ENCODE results near the gene CTNNBL1. TPM values are rescaled to one million over a fixed set of nuclear protein-coding genes. Genes with fewer than 3 reads are reported as not detected.

CTNNBL1 gene
- total RNA-seq, 1 experiment from 2014 or later = 45.2 TPM

DNA sequence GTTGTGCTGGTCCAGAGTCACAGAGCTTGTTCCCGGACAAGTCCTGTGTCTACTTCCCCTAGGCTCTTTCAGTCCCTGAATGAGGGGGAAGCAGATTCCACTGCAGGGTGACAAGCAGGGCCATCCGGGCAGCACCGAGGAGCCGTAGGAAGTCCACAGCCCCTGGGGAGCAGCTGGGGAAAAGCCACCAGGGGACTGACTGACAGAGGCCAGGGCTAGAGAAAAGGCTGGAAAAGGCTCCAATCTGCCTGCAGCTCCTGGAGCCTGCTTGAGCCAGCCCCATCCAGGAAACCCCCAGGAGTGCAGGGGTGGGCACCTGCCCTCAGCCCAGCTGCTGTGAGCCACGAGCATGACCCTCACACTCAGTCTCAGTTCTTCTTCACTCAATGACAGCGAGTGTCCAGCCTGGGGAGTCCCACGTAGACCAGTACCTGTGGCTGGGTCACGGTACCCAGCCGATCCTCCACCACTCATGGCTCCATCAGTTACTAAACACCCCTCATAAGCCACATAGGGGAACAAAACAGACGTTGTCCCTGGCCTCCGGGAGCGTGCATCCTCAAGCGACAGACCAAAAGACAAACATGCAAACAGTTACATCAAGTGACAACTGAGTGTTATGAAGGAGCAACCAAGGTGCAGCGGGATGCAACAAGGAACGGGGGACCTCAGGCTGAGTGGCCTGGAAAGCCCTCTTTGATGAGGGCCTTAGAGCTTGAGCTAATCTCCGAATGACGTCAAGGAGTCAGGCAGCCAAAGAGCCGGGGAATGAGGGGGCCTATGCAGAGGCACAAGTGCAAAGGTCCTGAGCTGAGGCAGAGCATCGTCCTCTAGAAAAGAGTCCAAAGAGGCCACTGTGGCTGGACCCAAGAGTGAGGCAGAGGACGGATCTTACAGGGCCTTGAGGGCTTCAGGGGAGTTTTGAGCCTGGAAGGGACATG lies 184.3 kb downstream of the CTNNBL1 start:
- Mint-ChIP-seq H3K9me3 (ENCODE audit: unreplicated experiment) (no peaks in the 10 kb centered on the region), H3K36me3 (ENCODE audit: insufficient read depth, unreplicated experiment) (peaks cover 7% of the 10 kb centered on the region), H3K4me1 (ENCODE audit: insufficient read depth, unreplicated experiment) (no peaks in the 10 kb centered on the region), H3K27me3 (ENCODE audit: insufficient read depth, unreplicated experiment) (peaks cover 9% of the 10 kb centered on the region), H3K4me3 (ENCODE audit: unreplicated experiment) (no peak overlapping the region), H3K27ac (ENCODE audit: low read depth, unreplicated experiment) (no peak overlapping the region)
- intact Hi-C loops (cut with micrococcal nuclease) = no loop called here
- no peak for DNase-seq (ENCODE audit: unreplicated experiment)
- TF ChIP-seq, protein P1, sequence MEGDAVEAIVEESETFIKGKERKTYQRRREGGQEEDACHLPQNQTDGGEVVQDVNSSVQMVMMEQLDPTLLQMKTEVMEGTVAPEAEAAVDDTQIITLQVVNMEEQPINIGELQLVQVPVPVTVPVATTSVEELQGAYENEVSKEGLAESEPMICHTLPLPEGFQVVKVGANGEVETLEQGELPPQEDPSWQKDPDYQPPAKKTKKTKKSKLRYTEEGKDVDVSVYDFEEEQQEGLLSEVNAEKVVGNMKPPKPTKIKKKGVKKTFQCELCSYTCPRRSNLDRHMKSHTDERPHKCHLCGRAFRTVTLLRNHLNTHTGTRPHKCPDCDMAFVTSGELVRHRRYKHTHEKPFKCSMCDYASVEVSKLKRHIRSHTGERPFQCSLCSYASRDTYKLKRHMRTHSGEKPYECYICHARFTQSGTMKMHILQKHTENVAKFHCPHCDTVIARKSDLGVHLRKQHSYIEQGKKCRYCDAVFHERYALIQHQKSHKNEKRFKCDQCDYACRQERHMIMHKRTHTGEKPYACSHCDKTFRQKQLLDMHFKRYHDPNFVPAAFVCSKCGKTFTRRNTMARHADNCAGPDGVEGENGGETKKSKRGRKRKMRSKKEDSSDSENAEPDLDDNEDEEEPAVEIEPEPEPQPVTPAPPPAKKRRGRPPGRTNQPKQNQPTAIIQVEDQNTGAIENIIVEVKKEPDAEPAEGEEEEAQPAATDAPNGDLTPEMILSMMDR (IDR thresholded peaks at IDR 0.05; ENCODE audit: unreplicated experiment) = no peak
- ChIA-PET CTCF (interaction anchor here (0.6 kb wide), 2 partner anchors 40 to 180 kb away, joined by 3 read pairs; no protein-coding TSS in a partner anchor), POLR2A (interaction anchor here (0.9 kb wide), 1 partner anchor 155 kb away, joined by 3 read pairs; the partner anchor contains the start of gene RPRD1B)
- no TSS peak for BruUV-seq (replicated peaks)

DNA sequence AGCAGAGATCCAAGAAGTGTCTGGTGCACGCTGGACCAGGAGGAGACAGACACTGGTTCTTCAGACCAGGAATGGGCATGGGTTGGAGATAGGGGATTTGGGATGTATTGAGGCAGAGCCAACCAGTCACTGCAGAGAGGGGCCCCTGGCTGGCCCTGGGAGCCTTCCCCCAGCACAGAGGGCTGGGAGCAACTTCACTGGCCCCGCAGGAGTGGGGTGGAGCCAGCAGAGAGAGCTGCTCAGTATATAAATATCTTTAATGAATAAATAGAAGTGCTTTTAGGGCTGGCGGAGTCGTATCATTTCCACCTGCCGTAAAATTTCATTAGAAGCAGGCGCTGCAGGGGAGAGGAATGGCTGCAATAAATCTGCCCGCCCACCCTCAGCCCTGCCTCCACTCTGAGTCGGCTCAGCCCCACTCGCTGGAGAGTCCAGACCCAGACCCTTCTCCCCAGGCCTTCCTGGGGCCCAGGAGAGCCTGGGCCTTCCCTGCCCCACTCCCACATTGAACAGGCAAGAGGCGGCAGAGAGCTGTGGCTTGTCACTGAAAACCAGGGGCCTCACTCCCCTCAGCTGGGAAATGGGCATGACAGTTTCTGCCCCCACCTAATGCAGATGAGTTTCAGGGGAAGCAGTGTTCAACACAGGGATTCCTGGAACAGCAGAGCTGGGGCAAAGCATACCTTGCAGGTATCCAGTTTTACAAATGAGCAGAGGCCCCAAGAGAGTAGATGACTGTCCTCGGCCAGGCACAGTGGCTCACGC lies 185.2 kb downstream of the CTNNBL1 start:
- CTCF ChIA-PET = interaction anchor here (0.7 kb wide), 1 partner anchor 342 kb away, joined by 3 read pairs; no protein-coding TSS in a partner anchor

DNA sequence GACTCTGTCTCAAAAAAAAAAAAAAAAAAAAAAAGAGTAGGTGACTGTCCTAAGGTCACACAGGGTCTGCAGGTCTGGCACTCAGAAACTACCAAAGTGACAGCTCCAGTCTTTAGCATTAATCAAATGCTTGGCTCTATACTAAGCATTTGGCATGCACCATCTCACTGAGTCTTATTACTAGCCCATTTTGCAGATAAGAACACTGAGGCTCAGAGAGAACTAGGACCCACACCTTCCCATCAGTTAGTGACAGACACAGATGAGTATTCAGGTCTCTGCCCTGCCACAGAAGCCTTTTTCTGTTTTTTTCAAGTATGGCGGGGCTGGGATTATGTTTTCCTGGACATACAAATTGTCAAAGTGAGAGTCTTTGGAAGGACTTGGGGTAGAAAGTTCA lies 186.0 kb downstream of the CTNNBL1 start:
- no peaks in the 10 kb centered on the region for H3K4me1 Mint-ChIP-seq (ENCODE audit: insufficient read depth, unreplicated experiment)
- H3K36me3 Mint-ChIP-seq (ENCODE audit: insufficient read depth, unreplicated experiment) = no peaks in the 10 kb centered on the region
- H3K27me3 Mint-ChIP-seq (ENCODE audit: insufficient read depth, unreplicated experiment) = peaks cover 9% of the 10 kb centered on the region
- no TSS peak for BruUV-seq (replicated peaks)
- ChIA-PET POLR2A (no interaction called here), CTCF (interaction anchor here (0.6 to 1.1 kb wide), 3 partner anchors 18 to 1872 kb away, joined by 3 to 5 read pairs (median 3); no protein-coding TSS in a partner anchor)
- intact Hi-C loops (cut with micrococcal nuclease) = no loop called here
- no peak overlapping the region for H3K27ac Mint-ChIP-seq (ENCODE audit: low read depth, unreplicated experiment)
- no peaks in the 10 kb centered on the region for H3K9me3 Mint-ChIP-seq (ENCODE audit: unreplicated experiment)
- TF ChIP-seq, protein P1 (IDR thresholded peaks at IDR 0.05; ENCODE audit: unreplicated experiment) = no peak
- no peak overlapping the region for H3K4me3 Mint-ChIP-seq (ENCODE audit: unreplicated experiment)
- DNase-seq (ENCODE audit: unreplicated experiment) = no peak

More for the DNA sequence above, 185.2 kb downstream of the CTNNBL1 start:
- BruUV-seq (replicated peaks) = no TSS peak
- H3K9me3 Mint-ChIP-seq (ENCODE audit: unreplicated experiment) = no peaks in the 10 kb centered on the region
- H3K4me3 Mint-ChIP-seq (ENCODE audit: unreplicated experiment) = no peak overlapping the region
- peaks cover 9% of the 10 kb centered on the region for H3K27me3 Mint-ChIP-seq (ENCODE audit: insufficient read depth, unreplicated experiment)
- H3K4me1 Mint-ChIP-seq (ENCODE audit: insufficient read depth, unreplicated experiment) = no peaks in the 10 kb centered on the region
- no peak overlapping the region for H3K27ac Mint-ChIP-seq (ENCODE audit: low read depth, unreplicated experiment)
- POLR2A ChIA-PET = interaction anchor here (0.9 kb wide), 1 partner anchor 155 kb away, joined by 3 read pairs; the partner anchor contains the start of gene RPRD1B
- intact Hi-C loops (cut with micrococcal nuclease) = no loop called here
- peaks cover under 1% of the 10 kb centered on the region for H3K36me3 Mint-ChIP-seq (ENCODE audit: insufficient read depth, unreplicated experiment)
- no peak for DNase-seq (ENCODE audit: unreplicated experiment)
- TF ChIP-seq, protein P1 (IDR thresholded peaks at IDR 0.05; ENCODE audit: unreplicated experiment) = no peak
